Osteoblast (primary cell): Measurements from ENCODE around the gene KRT6B. TPM values are rescaled to one million over a fixed set of nuclear protein-coding genes. Genes with fewer than 3 reads are reported as not detected.
"Not testable (repeated sequence)": the region's sequence is repeated elsewhere in the genome, so short reads cannot be mapped to it uniquely, and the experiment has no call there.

Experiments used
- DNase-seq: peaks from one replicate; pipeline ENCODE4 v3.0.0; 2011; ENCODE audit warnings: low spot score, mixed read lengths; ENCODE audit not compliant: insufficient read length; ENCODE audit errors: missing footprints
- H2AFZ ChIP-seq: 2 replicates; pipeline ENCODE4 v1.6.0; 2011; ENCODE audit warnings: mild to moderate bottlenecking, low read length
- H3K27ac ChIP-seq: 2 replicates; pipeline ENCODE4 v1.5.1; 2011; ENCODE audit warnings: mild to moderate bottlenecking, low read depth, low read length, moderate library complexity
- H3K27me3 ChIP-seq: 2 replicates; pipeline ENCODE4 v1.6.0; 2012; ENCODE audit warnings: mild to moderate bottlenecking, control low read depth, inconsistent platforms, low read length, moderate library complexity; ENCODE audit not compliant: insufficient read depth
- H3K36me3 ChIP-seq: 2 replicates; pipeline ENCODE4 v1.5.1; 2011; ENCODE audit warnings: mild to moderate bottlenecking, low read length, control low read depth, moderate library complexity; ENCODE audit not compliant: insufficient read depth
- H3K4me1 ChIP-seq: 2 replicates; pipeline ENCODE4 v1.5.1; 2011; ENCODE audit warnings: mild to moderate bottlenecking, low read length, control low read depth, moderate library complexity; ENCODE audit not compliant: insufficient read depth
- H3K4me2 ChIP-seq: 2 replicates; pipeline ENCODE4 v1.6.0; 2011; ENCODE audit warnings: mild to moderate bottlenecking, low read length; ENCODE audit not compliant: insufficient read depth
- H3K4me3 ChIP-seq: fragments of 200-600 bp; sonication (generic); 3 replicates; pipeline ENCODE4 v1.5.1; 2012; ENCODE audit warnings: mild to moderate bottlenecking, low read length, inconsistent platforms; ENCODE audit not compliant: insufficient read depth
- H3K79me2 ChIP-seq: 2 replicates; pipeline ENCODE4 v1.6.0; 2012; ENCODE audit warnings: mild to moderate bottlenecking, low read length, control low read depth, inconsistent platforms; ENCODE audit not compliant: insufficient read depth
- H3K9me3 ChIP-seq: 2 replicates; pipeline ENCODE4 v1.5.1; 2011; ENCODE audit warnings: low read depth, low read length, control low read depth
- H4K20me1 ChIP-seq: 2 replicates; pipeline ENCODE4 v1.6.0; 2012; ENCODE audit warnings: mild to moderate bottlenecking, low read length, control low read depth; ENCODE audit not compliant: insufficient read depth
- CTCF ChIP-seq: IDR thresholded peaks from 2 replicates; pipeline ENCODE4 v1.5.1; 2011; ENCODE audit warnings: mild to moderate bottlenecking, low read depth, low read length, moderate library complexity; ENCODE audit errors: extremely low read depth
- total RNA-seq: library from RNA; depleted of rRNA; stranded (reverse); fragments of >200 nt; gene quantifications from 2 replicates; pipeline ENCODE4 v1.2.3, GENCODE V29; 2012

Gene KRT6B
- total RNA-seq, 1 donor: not detected

GRCh38 chr12:52455821-52456220 lies 3.9 kb upstream of the KRT6B start:
- DNase-seq: no peak
- H3K36me3 ChIP-seq: no peaks in the 10 kb centered on the region

GRCh38 chr12:52454411-52455201 lies 2.7 kb upstream of the KRT6B start:
- Histone ChIP-seq H3K79me2 (no peaks in the 10 kb centered on the region), H3K4me2 (no peak overlapping the region), H3K9me3 (no peaks in the 10 kb centered on the region), H3K27ac (no peak overlapping the region), H3K4me3 (no peak overlapping the region), H2AFZ (no peak overlapping the region), H3K36me3 (no peaks in the 10 kb centered on the region), H3K27me3 (peaks cover 20% of the 10 kb centered on the region), H4K20me1 (no peaks in the 10 kb centered on the region), H3K4me1 (peaks cover 8% of the 10 kb centered on the region)
- TF ChIP-seq CTCF: no peak
- no peak for DNase-seq

More at GRCh38 chr12:52455821-52456220, 3.9 kb upstream of the KRT6B start:
- H4K20me1 ChIP-seq: no peaks in the 10 kb centered on the region
- H2AFZ ChIP-seq: no peak overlapping the region
- H3K27me3 ChIP-seq: peaks cover 27% of the 10 kb centered on the region
- H3K79me2 ChIP-seq: no peaks in the 10 kb centered on the region
- no peak overlapping the region for H3K4me3 ChIP-seq
- no peak for TF ChIP-seq CTCF
- H3K4me1 ChIP-seq: peaks cover 8% of the 10 kb centered on the region
- no peak overlapping the region for H3K27ac ChIP-seq
- H3K4me2 ChIP-seq: no peak overlapping the region
- H3K9me3 ChIP-seq: no peaks in the 10 kb centered on the region

- Histone ChIP-seq H3K4me3 (no peak overlapping the region), H2AFZ (no peak overlapping the region), H3K27me3 (peaks cover 25% of the 10 kb centered on the region), H3K27ac (no peak overlapping the region), H3K36me3 (no peaks in the 10 kb centered on the region), H4K20me1 (no peaks in the 10 kb centered on the region), H3K9me3 (no peaks in the 10 kb centered on the region), H3K4me1 (peaks cover 12% of the 10 kb centered on the region), H3K4me2 (no peak overlapping the region), H3K79me2 (no peaks in the 10 kb centered on the region)
- TF ChIP-seq CTCF: no peak
- no peak for DNase-seq
Observed at GRCh38 chr12:52448228-52448627, 3.7 kb downstream of the KRT6B start.

- H3K4me1 ChIP-seq: peaks cover 22% of the 10 kb centered on the region
- H3K9me3 ChIP-seq, H3K27ac ChIP-seq, H3K4me3 ChIP-seq, H4K20me1 ChIP-seq, H3K36me3 ChIP-seq, H3K79me2 ChIP-seq, H3K4me2 ChIP-seq, DNase-seq, H2AFZ ChIP-seq: not testable (repeated sequence)
- peaks cover 25% of the 10 kb centered on the region for H3K27me3 ChIP-seq
Observed at GRCh38 chr12:52447196-52447595, 4.8 kb downstream of the KRT6B start.
